ENCODE data around the gene TSHR.

The TSHR gene

GRCh38 chr14:81148635-81149034, 193.2 kb downstream of the TSHR start:
- TF ChIP-seq, protein P1, sequence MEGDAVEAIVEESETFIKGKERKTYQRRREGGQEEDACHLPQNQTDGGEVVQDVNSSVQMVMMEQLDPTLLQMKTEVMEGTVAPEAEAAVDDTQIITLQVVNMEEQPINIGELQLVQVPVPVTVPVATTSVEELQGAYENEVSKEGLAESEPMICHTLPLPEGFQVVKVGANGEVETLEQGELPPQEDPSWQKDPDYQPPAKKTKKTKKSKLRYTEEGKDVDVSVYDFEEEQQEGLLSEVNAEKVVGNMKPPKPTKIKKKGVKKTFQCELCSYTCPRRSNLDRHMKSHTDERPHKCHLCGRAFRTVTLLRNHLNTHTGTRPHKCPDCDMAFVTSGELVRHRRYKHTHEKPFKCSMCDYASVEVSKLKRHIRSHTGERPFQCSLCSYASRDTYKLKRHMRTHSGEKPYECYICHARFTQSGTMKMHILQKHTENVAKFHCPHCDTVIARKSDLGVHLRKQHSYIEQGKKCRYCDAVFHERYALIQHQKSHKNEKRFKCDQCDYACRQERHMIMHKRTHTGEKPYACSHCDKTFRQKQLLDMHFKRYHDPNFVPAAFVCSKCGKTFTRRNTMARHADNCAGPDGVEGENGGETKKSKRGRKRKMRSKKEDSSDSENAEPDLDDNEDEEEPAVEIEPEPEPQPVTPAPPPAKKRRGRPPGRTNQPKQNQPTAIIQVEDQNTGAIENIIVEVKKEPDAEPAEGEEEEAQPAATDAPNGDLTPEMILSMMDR (IDR thresholded peaks at IDR 0.05): no peak
- no peak for TF ChIP-seq ZFX (IDR thresholded peaks at IDR 0.05; ENCODE audit: borderline replicate concordance)
- H3K27ac ChIP-seq: no peak overlapping the region

DNA sequence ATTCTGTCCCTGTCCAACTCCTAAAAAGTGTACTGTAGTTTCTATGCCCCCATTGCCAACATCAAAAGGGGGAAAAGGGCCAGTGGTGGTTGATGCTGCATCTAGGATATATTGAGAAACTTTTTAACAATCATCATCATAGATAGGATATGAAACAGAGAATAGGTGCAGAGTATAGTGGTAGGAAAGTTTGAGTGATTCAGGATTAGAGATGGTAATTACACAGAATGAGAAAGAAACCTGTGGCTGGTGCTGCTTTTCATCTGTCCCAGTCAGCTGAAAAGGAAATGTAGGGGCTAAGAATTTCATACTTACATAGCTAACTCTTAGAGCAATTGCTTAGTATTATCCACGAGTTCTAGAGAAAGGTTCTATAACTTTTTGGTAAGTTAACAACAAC, 197.8 kb downstream of the TSHR start:
- TF ChIP-seq, protein P1 (IDR thresholded peaks at IDR 0.05): no peak
- no peak for TF ChIP-seq ZFX (IDR thresholded peaks at IDR 0.05; ENCODE audit: borderline replicate concordance)

DNA sequence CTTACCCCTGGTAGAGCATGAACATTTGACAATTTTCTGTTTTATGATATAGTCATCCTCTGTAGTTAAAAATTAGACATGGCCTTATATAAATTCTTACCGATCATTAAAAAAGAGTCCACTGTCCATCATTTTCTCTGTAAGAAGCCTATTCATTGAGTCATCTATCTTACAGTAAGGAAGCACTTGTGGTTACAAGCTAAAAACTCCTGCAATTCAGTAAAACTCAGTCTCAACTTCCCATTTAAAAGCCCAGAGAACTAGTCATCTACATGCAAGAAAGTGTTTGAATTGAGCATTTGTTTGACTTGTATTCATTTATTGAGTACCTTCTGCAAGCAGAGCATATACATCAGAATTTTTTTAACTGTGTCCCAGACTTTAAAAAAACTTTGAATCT, 202.0 kb downstream of the TSHR start:
- TF ChIP-seq, protein P1 (IDR thresholded peaks at IDR 0.05): no peak
- TF ChIP-seq ZFX (IDR thresholded peaks at IDR 0.05; ENCODE audit: borderline replicate concordance): no peak
- no peak overlapping the region for H3K27ac ChIP-seq

More for the DNA sequence above, 197.8 kb downstream of the TSHR start:
- no peak overlapping the region for H3K27ac ChIP-seq

DNA sequence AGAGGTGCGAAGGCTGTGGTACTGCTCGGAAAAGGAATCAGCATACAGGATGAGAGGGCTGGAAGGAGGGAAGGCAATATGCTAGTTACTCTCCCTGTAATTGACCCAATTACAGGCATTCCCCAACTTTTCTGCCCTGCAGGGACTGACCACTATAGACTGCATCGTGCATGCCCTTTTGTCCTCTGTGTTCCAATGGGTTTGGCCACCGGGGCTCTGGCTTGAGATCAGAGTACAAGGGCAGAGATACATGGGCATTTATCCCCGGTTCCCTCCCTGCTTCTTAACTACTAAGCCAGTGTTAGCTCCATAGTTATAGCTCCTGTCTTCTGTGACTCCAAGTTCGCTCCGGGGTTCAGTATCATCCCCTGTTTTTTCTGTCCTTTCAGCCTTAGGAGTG, 205.7 kb downstream of the TSHR start:
- H3K27ac ChIP-seq: no peak overlapping the region
- TF ChIP-seq ZFX (IDR thresholded peaks at IDR 0.05; ENCODE audit: borderline replicate concordance): no peak
- TF ChIP-seq, protein P1 (IDR thresholded peaks at IDR 0.05): no peak

GRCh38 chr14:81161749-81162148, 206.3 kb downstream of the TSHR start:
- H3K27ac ChIP-seq: no peak overlapping the region
- TF ChIP-seq, protein P1 (IDR thresholded peaks at IDR 0.05): no peak
- no peak for TF ChIP-seq ZFX (IDR thresholded peaks at IDR 0.05; ENCODE audit: borderline replicate concordance)

DNA sequence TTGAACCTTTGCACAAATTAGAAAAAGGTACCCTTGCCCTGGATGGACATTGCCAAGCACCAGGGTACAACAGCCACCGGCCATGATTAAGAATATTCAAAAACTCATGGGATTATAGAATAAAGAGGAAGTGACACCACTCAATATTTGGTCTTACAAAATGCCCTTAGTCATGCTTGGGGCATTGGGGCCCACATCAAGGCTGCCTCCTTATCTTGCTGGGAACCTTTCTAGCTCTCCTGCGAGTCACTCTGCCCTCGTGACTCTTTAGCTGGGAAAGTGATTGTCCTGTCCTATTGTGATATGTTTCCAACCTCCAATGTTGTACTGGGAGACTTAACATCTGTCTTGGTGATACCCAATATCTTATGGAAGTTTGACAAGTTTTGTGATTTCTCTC, 207.5 kb downstream of the TSHR start:
- TF ChIP-seq, protein P1 (IDR thresholded peaks at IDR 0.05): no peak
- TF ChIP-seq ZFX (IDR thresholded peaks at IDR 0.05; ENCODE audit: borderline replicate concordance): no peak
- H3K27ac ChIP-seq: no peak overlapping the region

GRCh38 chr14:81164167-81164774, 208.8 kb downstream of the TSHR start:
- no peak overlapping the region for H3K27ac ChIP-seq
- TF ChIP-seq, protein P1 (IDR thresholded peaks at IDR 0.05): peak; percentile 82
- no peak for TF ChIP-seq ZFX (IDR thresholded peaks at IDR 0.05; ENCODE audit: borderline replicate concordance)
